OCI-M2 (cell line): ENCODE measurements around the gene THUMPD1.
"Not testable (repeated sequence)": the region's sequence is repeated elsewhere in the genome, so short reads cannot be mapped to it uniquely, and the experiment has no call there.

Experiments
- DNase-seq: peaks from one replicate; lab custom pipeline; 2025; ENCODE audit not compliant: unreplicated experiment; lab: John Stamatoyannopoulos, UW

THUMPD1 gene, protein sequence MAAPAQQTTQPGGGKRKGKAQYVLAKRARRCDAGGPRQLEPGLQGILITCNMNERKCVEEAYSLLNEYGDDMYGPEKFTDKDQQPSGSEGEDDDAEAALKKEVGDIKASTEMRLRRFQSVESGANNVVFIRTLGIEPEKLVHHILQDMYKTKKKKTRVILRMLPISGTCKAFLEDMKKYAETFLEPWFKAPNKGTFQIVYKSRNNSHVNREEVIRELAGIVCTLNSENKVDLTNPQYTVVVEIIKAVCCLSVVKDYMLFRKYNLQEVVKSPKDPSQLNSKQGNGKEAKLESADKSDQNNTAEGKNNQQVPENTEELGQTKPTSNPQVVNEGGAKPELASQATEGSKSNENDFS

GRCh38 chr16:20741554-20742285 lies at the start of gene THUMPD1:
TSS of gene THUMPD1 (minus strand) at chr16:20741818. CDS start at chr16:20741739, 79 bp downstream.
- DNase-seq, result no peak

DNA sequence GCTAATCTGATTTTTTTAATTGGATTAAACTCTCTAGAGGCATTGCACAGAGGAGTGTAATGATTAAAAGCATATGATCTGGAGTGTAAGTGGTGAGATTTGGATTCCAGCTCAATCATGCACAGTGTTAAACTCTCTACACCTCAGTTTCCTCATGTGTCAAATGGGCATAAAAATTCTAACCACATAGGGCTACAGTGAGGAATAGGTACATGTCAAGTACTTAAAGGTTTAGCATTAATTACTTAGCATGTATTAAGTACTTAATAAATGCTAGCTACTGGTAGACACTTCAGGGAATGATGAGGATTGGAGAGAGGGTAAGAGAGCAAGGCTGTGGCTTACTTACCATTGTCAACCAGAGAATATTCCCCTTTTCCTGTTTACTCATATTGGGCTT lies 47.5 kb upstream of the THUMPD1 start:
- no peak for DNase-seq

- no peak for DNase-seq
Measured at GRCh38 chr16:20784204-20784603, 42.6 kb upstream of the THUMPD1 start.

DNA sequence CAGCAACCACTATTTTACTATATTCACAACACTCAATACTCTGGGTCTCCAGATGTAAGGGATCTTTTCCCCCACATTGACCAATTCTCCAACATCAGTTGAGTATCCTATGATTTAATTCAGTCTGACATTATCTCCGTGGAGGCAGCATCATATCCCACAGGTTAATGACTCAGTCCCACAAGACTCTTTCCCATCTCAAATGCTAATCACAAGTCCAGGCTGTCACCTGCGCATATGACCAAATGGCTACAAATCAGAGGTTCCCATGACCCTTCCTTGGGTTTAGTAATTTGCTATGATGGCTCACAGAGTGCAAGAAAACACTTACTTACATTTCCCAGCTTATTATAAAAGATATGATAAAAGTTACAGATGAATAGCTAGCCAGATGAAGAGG lies 40.9 kb upstream of the THUMPD1 start:
- DNase-seq, result no peak

GRCh38 chr16:20781697-20782096 lies 40.1 kb upstream of the THUMPD1 start:
- no peak for DNase-seq

- no peak for DNase-seq
Measured at GRCh38 chr16:20774703-20775362, 33.2 kb upstream of the THUMPD1 start.

DNA sequence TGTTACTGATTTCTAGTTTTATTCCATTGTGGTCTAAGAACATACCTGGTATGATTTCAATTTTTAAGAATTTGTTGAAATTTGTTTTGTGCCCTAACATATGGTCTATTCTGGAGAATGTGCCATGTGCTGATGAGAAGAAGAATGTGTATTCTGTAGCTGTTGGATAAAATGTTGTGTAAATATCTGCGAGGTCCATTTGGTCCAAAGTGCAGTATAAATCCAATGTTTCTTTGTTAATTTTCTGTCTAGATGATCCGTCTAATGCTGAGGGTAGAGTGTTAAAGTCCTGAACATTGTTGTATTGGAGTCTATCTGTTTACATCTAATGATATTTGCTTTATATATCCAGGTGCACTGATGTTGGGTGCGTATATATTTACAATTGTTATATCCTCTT lies 32.1 kb upstream of the THUMPD1 start:
- DNase-seq, result no peak

DNA sequence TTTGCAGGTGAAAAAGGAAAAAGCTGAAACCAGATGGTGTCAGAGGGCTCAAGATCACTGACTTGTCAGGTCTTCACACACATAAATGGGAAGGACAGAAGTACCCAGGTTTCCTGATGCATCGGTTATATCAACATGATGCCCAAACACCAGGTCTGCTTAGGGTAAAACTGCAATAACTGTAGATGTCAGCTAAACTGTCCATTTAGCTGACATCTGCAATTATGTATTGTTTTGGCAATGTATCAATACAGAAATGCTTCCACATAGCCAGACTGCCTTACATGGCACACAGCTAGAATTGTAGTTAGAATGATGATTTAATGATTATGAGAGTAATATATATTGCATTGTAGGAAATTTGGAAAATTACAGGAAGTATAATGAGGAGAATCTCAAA lies 27.2 kb upstream of the THUMPD1 start:
- no peak for DNase-seq

DNA sequence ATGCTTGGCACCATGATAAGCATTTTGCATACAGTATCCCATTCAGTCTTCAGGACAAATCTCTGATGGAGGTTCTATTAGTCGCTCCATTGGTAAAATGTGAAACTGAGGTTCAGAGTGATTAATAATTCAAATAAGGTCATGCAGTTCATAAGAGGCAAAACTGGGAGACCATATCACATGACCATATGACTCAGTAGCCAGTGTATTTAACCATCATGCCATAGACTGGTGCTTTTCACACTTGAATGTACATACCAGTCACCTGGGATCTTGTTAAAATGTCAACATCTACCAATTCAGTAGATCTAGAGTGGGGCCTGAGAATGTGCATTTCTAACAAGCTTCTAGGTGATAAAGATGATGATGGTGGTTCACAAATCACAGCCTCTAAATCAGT lies 26.5 kb upstream of the THUMPD1 start:
- DNase-seq, result no peak

DNA sequence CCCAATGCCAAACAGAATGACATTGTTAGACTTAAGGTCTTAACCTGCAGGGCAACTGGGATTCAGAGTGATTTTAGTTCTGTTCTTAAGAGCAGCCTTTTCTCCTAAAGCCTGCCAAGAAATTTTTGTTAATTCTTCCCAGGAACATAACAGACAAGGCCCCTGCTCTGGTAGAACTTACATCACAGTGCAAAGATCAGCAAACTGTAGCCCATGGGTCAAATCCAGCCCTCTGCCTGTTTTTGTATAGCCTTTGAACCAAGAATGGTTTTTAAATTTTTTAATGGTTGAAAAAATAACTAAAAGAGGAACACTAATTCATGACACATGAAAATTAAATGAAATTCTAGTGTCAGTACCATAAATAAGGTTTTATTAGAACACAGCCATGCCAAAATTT lies 26.0 kb upstream of the THUMPD1 start:
- no peak for DNase-seq

- no peak for DNase-seq
Measured at GRCh38 chr16:20766294-20766693, 24.7 kb upstream of the THUMPD1 start.

GRCh38 chr16:20765732-20766131 lies 24.1 kb upstream of the THUMPD1 start:
- DNase-seq, result no peak

DNA sequence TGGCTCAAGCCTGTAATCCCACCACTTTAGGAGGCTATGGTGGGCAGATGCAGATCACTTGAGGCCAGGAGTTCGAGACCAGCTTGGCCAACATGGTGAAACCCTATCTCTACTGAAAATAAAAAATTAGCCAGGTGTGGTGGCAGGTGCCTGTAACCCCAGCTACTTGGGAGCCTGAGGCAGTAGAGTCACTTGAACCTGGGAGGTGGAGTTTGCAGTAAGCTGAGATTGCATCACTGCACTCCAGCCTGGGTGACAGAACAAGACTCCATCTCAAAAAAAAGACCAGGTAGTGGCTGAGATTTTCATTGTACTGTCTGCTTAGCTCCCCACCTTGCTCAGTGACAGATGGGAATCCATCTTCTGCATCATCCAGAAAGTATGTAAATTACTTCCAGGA lies 22.8 kb upstream of the THUMPD1 start:
- DNase-seq, result not testable (repeated sequence)

GRCh38 chr16:20763461-20764232 lies 22.0 kb upstream of the THUMPD1 start, which contains the start of gene ACSM3:
TSS of gene ACSM3 (plus strand) at chr16:20764014. CDS start at chr16:20770035, 6,021 bp downstream.
- no peak for DNase-seq

DNA sequence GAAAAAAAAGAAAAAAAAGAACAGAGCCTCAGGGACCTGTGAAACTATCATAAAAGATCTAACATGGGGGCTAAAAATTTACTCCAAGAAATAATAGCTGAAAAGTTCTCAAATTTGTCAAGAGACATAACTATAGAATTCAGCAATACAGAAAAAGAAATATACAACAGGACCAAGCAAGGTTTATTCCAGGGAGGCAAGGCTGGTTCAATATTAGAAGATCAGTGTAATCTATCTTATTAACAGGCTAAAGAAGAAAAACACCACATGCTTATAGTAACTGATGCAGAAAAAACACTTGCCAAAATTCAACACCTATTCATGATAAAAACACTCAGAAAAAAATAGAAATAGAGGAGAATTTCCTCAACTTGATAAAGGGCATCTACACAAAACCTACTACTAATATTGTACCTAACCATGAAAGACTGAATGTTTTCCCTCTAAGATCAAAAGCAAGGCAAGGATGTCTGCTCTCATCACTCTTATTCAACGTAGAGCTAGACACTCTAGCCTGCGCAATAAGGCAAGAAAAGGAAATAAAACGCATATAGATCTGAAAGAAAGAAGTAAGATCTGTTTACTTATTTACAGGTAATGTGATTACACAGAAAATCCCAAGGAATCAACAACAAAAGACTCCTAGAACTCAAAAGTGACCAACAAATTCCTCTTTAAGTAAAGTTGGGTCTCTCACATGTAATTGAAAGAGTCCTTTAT lies 20.9 kb upstream of the THUMPD1 start:
- DNase-seq, result no peak

GRCh38 chr16:20761175-20761574 lies 19.6 kb upstream of the THUMPD1 start:
- DNase-seq, result no peak

- no peak for DNase-seq
Measured at GRCh38 chr16:20760346-20760745, 18.7 kb upstream of the THUMPD1 start.

GRCh38 chr16:20755799-20756198 lies 14.2 kb upstream of the THUMPD1 start:
- DNase-seq, result not testable (repeated sequence)

DNA sequence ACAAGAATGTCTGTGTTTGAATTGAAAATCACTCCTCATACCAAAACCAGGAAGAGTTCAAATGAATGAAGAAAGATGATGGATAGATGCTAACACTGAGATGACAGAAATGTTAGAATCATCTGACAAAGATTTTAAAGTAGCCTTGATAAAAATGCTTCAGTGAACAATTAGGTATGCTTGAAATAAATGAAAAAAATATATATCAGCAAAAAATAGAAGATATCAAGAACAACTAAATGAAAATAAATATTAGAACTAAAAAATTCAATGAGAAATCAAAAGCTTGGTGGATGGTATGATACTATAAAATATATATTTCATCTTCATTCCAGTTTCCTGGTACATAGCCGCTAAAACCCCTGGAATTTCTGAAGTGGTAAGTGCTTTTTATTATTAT lies 13.6 kb upstream of the THUMPD1 start:
- no peak for DNase-seq

DNA sequence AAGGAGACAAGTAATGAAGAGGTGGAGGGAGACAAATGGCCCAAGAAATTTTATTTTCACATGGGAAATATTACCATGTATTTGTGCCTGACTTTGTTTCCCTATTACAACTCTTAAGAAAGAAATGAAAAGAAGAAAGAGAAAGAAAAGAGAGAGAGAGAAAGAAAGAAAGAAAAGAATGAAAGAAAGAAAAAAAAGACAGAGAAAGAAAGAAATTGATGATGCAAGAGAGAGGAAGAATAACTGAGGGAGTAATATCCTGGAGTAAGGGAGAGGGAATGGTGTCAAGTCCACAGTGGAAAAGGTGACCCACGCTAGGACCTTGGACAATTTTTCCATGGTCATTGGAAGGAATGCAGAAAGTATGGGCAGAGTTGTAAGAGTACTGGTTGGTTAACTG lies 12.1 kb upstream of the THUMPD1 start:
- DNase-seq, result no peak
